Measurements from ENCODE around the gene ACACA. TPM values are rescaled to one million over a fixed set of nuclear protein-coding genes. Genes with fewer than 3 reads are reported as not detected.
A peak's percentile ranks its signal among the peaks of the same experiment; 100 is the strongest.
"Not testable (repeated sequence)": the region's sequence is repeated elsewhere in the genome, so short reads cannot be mapped to it uniquely, and the experiment has no call there.

The ACACA gene
- total RNA-seq, 2 donors from 2014 or later, result 28.1 to 49.6 TPM

DNA sequence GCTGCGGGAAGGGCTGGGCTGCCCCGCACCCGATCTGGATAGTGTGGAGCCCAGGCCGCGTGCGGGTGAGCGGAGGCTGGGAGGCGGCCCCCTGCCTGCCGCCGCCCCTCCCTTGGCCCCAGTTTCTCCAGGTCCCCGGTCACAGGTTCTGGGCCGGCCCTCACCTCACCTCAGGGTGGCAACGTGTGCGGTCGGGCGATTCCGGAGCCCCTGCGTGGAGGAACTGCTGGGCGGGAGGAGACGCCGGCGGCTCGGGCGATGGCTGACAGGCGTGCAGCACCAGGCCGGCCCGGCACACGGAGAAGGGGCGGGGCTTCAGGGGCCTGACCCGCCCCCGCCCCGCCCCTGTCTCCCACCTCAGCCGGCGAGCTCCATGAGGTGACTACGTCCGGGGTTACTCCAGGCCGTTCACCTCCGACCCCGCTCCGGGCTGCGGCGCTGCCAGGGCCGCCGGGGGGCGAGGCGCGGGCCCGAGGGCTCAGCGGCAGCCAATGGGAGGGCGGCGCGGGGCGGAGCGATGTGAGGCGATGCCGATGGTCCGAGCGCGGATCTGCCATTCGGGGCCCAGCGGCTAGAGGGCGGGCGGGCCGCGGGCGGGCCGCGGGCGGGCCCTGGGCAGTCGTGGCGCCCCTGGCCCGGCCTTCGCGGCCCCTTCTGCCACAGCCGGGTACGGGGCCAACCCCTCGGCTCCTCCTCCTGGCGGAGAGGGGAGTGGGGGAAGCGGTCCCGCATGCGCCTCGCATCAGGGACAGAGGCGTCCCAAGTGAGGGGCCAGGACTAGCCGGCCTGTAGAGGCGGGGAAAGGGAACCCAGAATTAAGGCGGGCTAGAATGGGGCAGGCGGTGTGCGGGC is 47.6 kb downstream of the ACACA start:
- DNase-seq, result peak; percentile 96
- ATAC-seq, result peak; percentile 96 to 98
- intact Hi-C loops (cut with DNase I), result no loop called here

DNA sequence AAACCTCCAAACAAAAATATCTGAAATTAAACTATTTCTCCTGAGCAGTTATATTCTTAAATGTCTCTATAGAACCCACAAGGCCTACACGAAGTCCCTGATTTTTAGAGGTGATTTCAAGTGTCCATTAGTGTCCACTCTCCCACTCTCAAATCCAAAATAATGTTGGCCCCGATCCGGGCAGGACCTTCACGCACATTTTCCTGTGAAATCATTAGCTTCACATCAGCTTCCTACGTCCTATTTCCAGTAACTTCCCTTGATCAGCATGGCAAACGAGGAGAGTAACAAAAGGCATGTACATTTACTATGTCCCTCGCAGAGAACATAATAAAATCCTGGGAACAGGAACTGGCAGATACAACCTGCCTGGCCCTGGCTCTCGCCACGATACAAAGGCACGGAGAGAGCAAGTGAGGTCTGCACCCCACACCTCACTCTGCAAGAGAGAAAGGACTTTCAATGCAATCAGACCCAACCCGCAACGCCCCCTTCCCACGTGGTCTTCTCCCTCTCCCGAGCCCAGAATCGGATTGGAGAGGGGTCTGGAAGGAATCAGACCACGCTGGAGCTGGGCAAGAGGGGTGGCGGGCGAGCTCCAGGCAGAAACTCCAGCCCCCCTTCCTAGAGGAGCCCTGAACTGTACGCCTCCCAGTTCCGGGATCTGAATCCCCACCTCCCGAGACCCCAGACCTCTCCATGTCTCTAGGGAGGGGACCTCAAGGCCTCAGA is 48.4 kb downstream of the ACACA start:
- intact Hi-C loops (cut with DNase I), result no loop called here
- DNase-seq (peak; percentile 48), ATAC-seq (peak; percentile 28 to 42)

DNA sequence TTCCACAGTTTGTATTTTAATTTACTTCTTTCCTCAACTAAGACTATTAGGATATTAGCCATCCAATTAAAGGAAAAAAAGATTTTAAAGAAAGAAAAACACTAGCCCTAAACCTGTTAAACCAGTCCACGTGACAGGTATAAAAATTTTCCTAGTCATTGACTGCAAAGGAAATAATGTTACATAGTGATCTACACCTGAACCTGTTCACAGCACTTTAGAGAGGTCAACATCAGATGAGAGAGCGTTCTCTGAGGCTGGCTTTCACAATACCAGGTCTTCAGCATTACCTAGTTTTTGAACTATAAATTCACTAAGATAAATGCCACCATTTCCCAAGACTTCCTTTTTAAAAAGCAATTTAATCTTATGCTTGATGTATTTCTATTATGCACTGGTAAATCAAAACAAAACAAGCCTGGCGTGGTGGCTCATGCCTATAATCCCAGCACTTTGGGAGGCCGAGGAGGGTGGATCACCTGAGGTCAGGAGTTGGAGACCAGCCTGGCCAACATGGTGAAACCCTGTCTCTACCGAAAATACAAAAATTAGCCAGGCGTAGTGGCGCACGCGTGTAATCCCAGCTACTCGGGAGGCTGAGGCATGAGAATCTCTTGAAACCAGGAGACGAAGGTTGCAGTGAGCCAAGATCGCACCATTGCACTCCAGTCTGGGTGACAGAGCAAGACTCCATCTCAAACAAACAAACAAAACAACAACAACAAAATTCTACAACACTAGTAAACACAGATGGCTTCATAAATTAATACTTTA is 49.7 kb downstream of the ACACA start:
- ATAC-seq; DNase-seq; intact Hi-C loops (cut with DNase I): not testable (repeated sequence)

DNA sequence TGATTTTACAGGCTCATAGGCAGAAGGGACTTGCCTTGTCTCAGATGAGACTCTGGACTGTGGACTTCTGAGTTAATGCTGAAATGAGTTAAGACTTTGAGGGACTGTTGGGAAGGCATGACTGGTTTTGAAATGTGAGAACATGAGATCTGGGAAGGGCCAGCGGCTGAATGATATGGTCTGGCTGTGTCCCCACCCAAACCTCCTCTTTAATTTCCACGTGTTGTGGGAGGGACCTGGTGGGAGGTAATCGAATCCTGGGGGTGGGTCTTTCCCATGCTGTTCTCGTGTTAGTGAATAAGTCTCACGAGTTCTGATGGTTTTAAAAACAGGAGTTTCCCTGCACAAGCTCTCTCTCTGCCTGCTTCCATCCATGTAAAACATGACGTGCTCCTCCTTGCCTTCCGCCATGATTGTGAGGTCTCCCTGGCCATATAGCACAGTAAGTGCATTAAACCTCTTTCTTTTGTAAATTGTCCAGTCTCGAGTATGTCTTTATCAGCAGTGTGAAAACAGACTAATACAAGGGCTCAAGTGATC is 59.7 kb downstream of the ACACA start:
- intact Hi-C loops (cut with DNase I); DNase-seq; ATAC-seq: not testable (repeated sequence)

DNA sequence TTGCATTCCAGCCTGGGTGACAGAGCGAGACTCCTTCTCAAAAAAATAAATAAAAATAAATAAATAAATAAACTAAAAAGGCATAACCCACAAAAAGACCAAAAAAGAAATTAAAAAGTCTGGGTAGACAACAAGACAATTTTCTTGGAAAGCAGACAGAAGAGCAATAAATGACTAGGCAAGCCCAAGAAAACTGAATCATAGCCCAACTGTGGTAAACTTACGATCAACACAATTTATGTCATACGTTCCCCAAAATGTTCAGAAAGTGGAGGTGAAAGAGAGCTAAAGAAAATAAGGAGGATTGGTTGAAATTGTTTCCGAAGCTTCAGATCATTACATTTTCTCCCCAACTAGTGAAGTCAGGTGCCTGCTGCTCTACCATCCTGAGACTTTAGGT is 62.1 kb downstream of the ACACA start:
- intact Hi-C loops (cut with DNase I), result no loop called here

DNA sequence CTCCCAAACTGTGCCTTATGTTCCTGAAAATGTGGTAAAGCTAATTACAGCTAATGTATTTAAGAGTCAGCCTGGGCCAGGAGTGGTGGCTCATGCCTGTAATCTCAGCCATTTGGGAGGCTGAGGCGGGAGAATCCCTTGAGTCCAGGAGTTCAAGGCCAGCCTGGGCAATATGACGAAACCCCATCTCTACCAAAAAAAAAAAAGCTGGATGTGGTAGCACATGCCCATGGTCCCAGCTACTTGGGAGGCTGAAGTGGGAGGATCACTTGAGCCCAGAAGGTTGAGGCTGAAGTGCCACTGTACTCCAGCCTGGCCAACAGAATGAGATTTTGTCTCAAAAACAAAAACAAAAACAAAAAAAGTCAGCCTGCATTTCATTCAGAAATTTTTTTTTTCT is 64.0 kb downstream of the ACACA start:
- intact Hi-C loops (cut with DNase I), result no loop called here
- DNase-seq, result no peak

More for the DNA sequence above, 62.1 kb downstream of the ACACA start:
- DNase-seq (no peak), ATAC-seq (no peak)

DNA sequence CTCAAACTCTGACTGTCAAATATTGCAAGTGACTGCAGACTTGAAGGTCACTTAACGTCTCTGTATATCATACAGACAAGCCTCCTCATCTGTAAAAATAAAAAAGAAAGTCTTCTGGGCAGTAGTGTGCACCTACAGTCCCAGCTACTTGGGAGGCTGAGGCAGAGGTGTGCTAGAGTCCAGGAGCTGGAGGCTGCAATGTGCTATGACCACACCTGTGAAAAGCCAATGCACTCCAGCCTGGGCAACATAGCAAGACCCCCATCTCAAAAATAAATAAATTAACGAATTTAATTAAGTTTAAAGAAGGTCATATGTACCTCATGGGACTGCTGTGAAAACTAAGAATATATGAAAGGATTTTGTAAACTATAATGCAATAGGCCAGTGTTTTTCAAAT is 65.8 kb downstream of the ACACA start:
- DNase-seq, result no peak
- intact Hi-C loops (cut with DNase I), result no loop called here
- no peak for ATAC-seq

More for the DNA sequence above, 64.0 kb downstream of the ACACA start:
- no peak for ATAC-seq

DNA sequence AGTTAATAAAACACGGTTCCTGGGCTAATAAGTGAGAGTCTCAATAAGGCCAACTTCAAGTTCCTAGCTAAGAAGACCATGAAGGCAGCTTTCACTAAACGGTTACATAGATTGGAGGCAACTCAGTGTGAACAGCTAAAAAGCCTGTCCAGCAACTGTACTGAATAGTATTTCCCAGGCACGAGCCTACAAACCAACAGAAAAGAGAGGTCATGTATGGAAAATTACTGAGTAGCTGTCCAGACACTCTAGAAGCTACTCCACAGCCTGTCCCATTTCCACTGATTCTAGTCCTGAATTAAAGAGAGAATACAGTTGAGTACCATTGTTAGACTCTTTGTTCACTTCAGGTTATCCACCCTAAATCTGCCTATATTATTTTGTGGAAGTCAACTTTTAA is 67.3 kb downstream of the ACACA start:
- ATAC-seq (no peak), DNase-seq (no peak)
- intact Hi-C loops (cut with DNase I), result no loop called here

DNA sequence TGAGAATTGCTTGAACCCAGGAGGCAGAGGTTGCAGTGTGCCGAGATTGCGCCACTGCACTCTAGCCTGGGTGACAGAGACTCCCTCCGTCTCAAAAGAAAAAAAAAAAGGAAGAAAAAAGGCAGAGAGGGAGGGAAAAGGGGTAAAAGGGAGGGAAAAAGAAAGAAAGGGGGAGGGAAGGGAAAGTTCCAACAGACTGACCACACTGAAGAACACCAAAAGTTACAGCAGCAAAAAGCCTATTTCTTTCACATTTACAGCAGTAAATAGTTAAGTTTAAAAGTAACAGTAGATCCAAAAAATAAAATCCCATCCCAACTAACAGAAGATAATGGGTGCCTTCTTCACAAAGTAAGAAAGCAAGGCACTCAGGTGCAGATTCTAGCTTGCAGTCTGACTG is 67.8 kb downstream of the ACACA start:
- ATAC-seq (no peak), DNase-seq (no peak)
- intact Hi-C loops (cut with DNase I), result no loop called here

DNA sequence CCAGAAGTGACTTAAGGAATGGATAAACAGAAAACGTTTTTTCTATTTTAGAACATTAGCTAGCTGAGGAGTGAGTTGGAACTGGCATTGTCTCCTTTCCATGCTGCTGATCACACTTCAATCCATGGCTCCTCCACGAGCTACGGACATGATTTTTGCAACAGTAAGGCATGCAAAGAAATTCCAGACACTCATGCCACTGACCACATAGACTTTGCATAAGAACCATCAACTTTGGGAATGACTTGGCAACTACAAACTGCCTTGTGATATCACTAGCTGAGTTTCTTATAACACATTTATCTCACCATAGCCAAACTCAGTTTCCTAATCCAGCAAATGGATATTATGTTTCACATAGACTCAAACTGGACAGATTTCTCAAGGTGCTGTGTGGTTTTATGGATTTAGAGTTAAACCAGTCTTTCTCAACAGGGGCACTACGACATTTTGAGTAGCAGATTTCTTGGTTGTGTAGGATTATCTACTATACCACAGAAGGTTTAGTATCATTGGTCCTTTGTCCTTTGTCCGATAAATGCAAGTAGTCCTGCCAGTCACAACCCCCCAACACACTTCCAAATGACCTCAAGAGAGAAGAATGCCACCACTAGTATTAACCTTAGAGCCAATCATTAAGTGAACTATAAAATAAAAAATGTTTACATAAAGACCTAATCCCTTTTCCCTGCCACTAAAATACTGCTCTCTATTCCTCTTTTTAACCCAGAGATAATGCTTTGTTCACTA is 79.1 kb downstream of the ACACA start:
- intact Hi-C loops (cut with DNase I), result no loop called here
- no peak for DNase-seq
- ATAC-seq, result peak in 1 of 2 donors; percentile 76

DNA sequence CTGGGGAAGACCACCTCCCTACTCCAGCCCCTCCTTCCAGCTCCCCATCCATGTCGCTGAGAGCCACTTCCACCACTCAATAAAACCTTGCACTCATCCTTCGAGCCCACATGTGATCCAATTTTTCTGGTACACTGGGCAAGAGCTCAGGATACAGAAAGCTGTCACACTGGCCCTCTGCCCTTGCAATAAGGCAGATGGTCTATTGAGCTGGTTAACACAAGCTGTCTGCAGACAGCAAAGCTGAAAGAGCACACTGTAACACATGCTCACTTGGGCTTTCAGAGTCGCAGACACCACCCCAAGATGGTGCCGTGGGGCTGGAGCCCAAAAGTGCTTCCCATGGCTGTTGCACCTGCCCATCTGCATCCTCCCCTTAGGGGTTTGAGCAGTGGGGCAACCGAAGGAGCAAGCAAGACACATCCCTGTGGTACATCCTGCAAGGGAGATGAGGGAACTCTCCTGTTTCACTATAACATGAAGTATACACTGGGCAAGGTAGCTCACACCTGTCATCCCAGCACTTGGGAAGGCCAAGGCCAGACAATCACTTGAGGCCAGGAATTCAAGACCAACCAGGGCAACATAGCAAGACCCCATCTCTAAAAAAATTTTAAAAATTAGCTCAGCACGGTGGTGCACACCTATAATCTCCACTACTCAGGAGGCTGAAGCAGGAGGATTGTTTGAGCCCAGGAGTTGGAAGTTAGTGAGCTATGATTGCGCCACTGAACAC is 83.6 kb downstream of the ACACA start:
- intact Hi-C loops (cut with DNase I), result no loop called here
- DNase-seq (no peak), ATAC-seq (no peak)

DNA sequence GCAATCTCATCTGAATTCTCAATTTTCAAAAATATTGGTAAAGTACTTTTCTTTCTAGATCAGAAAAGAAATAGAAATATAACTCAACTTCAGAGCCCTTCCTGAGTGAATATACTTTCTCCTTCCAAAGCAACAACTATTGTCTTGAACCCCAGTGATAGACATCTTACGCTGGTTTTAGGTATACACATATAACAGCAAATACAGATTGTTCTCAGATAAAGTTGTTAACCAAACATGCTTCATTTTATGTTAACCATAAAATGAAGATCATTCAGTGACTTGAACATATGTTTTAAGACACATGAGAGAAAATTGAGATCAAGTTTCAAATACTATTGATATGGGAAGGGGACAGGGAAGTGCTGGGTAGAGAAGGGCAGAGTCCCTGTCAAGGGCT is 84.5 kb downstream of the ACACA start:
- intact Hi-C loops (cut with DNase I), result no loop called here
- ATAC-seq (no peak), DNase-seq (no peak)

DNA sequence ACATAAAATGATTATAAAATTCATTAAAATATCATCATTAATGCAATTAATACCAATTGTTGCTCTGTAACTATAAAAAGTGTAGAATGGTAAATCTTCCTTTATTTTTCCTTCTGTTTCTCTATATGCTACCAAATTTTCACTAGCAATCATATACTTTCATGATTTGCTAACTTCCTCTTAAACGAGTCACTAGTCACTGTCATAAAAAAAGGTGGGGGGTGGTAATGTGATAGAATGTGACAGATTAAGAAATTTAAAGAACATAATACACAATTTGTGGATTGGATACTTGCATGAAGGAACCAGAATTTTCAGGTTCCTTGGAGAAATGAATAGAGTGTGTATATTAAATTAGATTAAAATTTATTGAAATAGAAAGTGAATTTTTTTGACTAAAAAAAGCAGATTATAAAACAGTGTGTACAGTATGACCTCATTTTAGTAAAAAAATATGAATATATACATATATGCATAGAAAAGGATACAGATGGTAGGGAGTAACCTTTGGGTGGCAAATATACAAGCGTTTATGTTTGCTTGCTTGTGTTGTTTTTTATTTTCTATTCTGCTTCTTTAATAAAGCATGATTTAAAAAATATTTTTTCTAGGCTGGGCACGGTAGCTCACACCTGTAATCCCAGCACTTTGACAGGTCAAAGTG is 87.6 kb downstream of the ACACA start:
- intact Hi-C loops (cut with DNase I), result no loop called here
- DNase-seq (no peak), ATAC-seq (no peak)

DNA sequence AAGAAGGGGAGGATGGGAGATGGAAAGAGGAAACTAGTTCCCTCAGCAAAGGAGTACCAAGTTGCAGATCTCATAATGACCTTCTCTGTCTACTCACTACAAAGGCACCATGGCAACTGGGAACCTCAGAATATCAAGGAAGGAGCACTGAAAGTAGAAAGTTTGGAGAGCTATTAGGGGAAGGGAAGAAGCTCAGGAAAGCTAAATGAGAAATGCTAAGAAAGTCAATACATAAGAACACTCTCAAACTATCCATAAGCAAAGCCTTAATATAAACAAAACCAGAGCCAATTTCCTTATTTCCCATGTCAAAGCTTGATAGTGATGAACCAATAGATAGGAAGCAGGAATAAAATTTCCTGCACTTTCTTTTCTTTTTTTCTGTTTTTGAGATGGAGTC is 88.8 kb downstream of the ACACA start:
- DNase-seq (no peak), ATAC-seq (no peak)
- intact Hi-C loops (cut with DNase I), result no loop called here

DNA sequence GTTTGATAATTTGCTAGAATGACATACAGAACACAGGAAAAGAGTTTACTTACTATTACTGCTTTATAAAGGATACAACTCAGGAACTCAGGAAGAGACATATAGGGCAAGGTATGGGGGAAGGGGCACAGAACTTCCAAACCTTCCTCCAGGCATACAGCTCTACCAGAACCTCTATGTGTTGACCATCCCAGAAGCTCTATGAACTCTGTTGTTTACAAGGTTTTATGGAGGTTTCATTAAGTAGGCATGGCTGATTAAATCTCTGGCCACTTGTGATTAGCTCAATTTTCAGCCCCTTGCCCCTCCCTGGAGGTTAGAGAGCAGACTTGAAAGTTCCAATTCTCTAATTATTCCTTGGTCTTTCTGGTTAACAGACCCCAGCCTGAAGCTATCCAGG is 91.0 kb downstream of the ACACA start:
- ATAC-seq (no peak), DNase-seq (no peak)
- intact Hi-C loops (cut with DNase I), result no loop called here

DNA sequence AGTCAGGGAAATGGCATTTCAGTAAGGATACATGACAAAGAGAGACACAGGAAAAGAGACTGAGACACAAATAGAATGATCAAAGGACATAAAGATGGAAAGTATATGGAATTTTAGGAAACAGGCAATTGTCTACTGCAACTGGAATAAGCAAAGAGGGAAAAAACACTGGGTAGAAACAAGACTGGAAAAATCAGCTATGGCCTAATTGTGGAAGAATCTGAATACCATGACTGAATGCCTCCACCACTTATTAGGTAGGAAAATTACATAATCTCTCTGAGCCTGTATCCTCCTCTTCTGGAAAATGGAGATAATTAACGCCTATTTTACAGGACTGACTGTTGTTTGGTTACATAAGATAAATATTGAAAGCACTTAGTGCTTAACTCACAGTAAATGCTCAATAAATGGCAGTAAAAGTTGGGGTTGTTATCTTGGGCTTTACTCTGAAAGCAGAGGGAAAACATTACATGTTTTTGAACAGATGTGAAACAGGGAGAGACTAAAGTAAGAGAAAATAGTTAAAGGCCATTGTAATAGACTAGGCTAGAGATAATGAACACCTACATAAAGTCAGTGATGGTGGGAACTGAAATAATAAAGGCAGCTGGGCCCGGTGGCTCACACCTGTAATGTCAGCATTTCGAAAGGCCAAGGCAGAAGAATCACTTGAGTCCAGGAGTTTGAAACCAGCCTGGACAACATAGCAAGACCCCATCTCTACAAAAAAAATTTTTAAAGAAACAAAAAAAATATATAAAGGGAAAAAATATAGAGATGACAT is 94.3 kb downstream of the ACACA start:
- ATAC-seq, result no peak
- no peak for DNase-seq
- intact Hi-C loops (cut with DNase I), result no loop called here

DNA sequence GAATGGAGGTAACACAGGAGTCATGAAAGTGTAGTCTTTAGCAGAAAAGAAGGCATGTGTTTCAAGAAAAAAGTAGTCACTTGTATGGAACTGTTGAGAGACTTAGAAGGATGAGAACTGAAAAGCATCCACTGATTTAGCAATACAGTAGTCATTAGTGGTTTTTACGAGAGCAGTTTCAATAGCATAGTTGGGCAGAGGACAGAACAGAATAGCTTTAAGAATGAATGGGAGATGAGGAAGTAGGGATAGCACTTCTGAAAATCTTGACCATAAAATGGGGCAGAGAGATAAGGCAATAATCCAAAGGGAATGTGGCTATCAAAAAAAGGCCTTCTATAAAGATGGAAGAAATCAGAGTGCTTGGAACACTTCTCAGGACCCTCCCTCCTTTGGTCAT is 95.7 kb downstream of the ACACA start:
- intact Hi-C loops (cut with DNase I), result no loop called here
- DNase-seq, result no peak
- ATAC-seq, result no peak
